Globus pallidus (tissue), 1 donor: ENCODE measurements around the gene SLCO4A1.

Experiments
- DNase-seq: peaks from one replicate; pipeline ENCODE4 v3.0.0-alpha.2; 2015; ENCODE audit warnings: low spot score

The SLCO4A1 gene

GRCh38 chr20:62688083-62688482 is 45.8 kb downstream of the SLCO4A1 start:
- DNase-seq = no peak

DNA sequence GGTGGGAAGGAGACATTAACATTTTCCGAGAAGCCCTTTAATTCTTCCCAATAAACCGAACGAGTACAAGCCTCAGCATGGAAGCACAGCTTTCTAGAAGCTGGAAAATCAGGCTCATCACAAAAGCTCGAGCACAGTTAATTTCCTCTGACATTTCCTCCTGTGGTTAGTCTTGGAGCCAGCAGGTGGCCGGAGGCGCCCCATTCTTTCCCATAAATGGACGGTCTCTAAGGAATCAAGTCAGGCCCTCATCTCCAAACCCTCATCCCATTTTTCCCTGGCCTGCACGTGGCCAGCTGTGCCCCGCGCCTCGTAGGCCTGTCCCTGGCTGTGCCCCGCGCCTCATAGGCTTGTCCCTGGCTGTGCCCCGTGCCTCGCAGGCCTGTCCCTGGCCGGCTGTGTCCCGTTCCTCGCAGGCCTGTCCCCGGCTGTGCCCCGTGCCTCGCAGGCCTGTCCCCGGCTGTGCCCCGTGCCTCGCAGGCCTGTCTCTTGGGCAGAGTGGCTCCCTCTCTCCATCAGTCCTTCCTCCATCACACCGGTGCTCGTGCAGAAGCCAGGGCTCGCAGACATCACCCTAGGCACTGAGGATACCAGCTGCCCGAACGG is 46.7 kb downstream of the SLCO4A1 start:
- no peak for DNase-seq

- no peak for DNase-seq
Observed at GRCh38 chr20:62689861-62690260, 47.6 kb downstream of the SLCO4A1 start.

DNA sequence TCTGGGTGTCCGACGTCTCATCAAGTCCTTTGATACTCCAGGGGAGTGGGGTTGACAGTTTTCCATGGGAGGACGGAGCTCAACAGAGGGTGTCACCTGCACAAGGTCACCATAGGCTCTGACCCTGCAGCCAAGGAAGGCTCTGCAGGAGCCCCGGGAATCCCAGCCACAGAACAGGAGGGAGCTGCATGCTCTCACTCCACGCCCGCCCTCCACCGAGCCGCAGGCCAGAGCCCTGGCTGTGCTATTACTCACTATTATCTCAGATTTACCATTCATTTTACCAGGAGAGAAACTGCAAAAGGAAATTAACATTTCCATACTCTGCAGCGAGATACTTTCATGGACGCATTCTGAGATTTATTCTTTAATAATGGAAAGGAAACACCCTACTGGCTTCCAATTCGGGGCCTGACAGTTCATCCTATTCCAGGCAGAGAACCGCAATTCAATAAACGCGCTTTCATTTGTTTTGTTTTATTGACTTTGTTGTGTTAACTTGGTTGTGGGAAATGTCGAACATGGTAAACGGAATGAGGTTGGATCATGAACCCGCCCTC is 48.0 kb downstream of the SLCO4A1 start:
- no peak for DNase-seq

GRCh38 chr20:62691487-62691886 is 49.2 kb downstream of the SLCO4A1 start:
- DNase-seq = no peak

DNA sequence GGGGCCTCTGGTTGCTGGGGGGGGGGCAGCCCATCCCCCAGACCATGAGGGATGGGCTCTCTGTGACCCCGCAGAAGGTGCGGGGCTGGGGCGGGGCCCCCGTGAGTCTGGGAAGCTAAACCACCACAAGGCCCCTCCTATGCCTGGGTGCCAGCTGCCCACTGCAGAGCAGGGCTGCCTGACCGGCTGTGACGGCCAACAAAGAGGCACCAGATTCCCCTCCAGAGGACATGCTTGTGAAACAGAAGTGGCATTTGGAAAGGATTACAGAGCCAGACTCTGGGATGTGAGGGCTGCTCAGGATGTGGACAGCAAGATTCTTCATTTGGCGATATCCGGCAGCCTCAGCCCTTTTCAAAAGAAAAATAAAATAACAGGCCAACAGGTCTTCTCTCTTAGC is 49.9 kb downstream of the SLCO4A1 start:
- peak; percentile 26 for DNase-seq

DNA sequence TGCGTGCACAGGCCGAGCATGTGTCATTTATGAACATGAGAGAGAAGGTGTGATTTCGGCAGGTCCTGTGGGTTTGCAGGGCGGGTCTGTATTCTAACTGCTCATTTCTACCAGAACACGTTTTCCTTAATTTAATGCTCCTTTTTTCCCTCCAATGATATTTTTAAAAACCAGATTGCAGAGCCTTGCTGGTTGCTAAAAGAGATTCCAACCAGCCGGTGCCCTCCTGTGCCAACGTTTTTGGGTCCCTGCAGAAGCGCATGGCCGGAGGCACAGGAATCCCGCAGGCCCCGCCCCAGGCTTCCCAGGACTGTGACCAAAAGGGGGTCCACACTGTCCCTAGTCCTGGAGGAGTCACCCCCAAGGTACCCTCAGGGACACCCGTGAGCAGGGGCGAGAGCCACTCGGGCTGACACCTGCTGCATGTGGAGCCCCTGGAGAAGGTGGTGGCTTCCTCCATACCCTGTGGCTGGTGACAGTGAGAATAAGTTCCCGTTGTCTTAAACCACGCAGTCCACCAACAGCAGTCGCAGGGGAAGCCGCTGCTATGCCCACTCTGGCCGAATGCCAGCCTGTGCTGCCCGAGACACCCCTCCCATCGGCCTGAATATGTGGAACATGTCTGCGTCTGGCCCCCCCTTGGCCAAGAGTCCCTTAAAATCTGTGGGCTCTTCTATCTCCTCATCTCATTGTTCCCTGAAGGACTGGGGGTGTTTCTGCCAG is 50.7 kb downstream of the SLCO4A1 start:
- DNase-seq = no peak

- no peak for DNase-seq
Observed at GRCh38 chr20:62693524-62693922, 51.2 kb downstream of the SLCO4A1 start.

- DNase-seq = no peak
Observed at GRCh38 chr20:62694106-62694505, 51.8 kb downstream of the SLCO4A1 start.

- no peak for DNase-seq
Observed at GRCh38 chr20:62694868-62695267, 52.6 kb downstream of the SLCO4A1 start.

GRCh38 chr20:62695448-62696414 is 53.4 kb downstream of the SLCO4A1 start:
- no peak for DNase-seq

- no peak for DNase-seq
Observed at GRCh38 chr20:62696434-62696957, 54.2 kb downstream of the SLCO4A1 start.

- DNase-seq = no peak
Observed at GRCh38 chr20:62696989-62697388, 54.7 kb downstream of the SLCO4A1 start.

DNA sequence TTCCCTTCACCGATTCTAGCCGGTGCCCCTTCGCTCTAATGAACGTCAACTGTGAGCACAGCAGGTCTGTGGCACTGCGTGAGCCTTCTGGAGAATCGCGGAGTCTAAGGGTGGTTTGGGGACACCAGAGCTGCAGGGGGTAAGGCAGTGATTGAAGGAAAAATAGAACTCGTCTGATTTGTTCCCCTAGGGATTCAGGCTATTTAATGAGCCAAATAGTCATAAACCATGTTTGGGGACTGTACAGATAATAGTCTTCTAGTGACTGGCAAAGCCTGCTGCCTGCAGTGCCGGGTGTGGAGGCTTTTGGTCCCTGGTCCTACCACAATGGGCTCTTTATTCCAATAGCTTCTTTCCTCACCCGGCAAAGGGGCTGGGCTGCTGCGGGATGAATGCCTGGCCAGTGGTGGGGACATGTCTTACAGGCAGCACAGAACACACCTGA is 55.2 kb downstream of the SLCO4A1 start:
- DNase-seq = peak; percentile 86

GRCh38 chr20:62698231-62698630 is 55.9 kb downstream of the SLCO4A1 start:
- DNase-seq = no peak

DNA sequence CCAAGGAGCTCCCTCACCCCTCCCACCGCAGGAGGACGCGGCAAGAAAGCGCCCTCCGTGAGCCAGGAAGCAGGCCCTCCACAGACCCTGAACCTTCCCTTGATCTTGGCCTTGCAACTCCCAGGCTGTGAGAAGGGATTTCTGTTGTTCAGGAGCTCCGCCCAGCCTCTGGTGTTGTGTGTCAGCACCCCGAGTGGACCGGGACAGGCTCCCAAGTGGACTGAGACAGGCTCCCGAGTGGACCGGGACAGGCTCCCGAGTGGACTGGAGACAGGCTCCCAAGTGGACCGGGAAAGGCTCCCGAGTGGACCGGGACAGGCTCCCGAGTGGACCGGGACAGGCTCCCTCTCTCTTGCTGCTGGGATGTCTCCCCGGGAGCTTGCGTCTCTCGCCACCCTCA is 57.0 kb downstream of the SLCO4A1 start:
- DNase-seq = no peak

- DNase-seq = no peak
Observed at GRCh38 chr20:62699741-62700140, 57.4 kb downstream of the SLCO4A1 start.

- DNase-seq = no peak
Observed at GRCh38 chr20:62700261-62700930, 58.1 kb downstream of the SLCO4A1 start.

GRCh38 chr20:62701161-62702012 is 59.1 kb downstream of the SLCO4A1 start:
- no peak for DNase-seq

DNA sequence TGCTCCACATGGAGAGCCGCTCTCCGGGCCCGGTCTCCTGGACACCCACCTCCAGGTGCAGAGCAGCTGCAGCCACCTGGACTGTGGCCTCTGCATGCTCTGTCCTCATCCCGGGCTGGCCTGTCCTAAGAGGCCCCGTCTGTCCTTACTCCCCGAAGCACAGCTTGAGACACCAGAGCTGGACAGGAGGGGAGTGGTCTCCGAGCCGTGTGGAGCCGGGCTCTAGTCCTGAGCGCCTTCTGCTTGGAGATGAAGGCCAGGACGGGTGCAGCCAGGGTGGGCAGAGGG is 59.7 kb downstream of the SLCO4A1 start:
- no peak for DNase-seq
